GM19023 (cell line): Measurements from ENCODE around the gene POLR1G.

Experiments used
- ATAC-seq: cut with Tn5 transposase; IDR thresholded peaks from one replicate; pipeline ENCODE4 v1.9.1; 2021; ENCODE audit warnings: mild to moderate bottlenecking, moderate library complexity; ENCODE audit not compliant: unreplicated experiment

POLR1G gene

GRCh38 chr19:45406226-45407090 lies at the start of gene POLR1G:
TSS of gene POLR1G (plus strand) at chr19:45406644. CDS start at chr19:45406697, 53 bp downstream.
- peak; percentile 74 for ATAC-seq

- no peak for ATAC-seq
Observed at GRCh38 chr19:45356760-45357444, 49.5 kb upstream of the POLR1G start.

GRCh38 chr19:45357445-45357783 lies 49.0 kb upstream of the POLR1G start:
- no peak for ATAC-seq

DNA sequence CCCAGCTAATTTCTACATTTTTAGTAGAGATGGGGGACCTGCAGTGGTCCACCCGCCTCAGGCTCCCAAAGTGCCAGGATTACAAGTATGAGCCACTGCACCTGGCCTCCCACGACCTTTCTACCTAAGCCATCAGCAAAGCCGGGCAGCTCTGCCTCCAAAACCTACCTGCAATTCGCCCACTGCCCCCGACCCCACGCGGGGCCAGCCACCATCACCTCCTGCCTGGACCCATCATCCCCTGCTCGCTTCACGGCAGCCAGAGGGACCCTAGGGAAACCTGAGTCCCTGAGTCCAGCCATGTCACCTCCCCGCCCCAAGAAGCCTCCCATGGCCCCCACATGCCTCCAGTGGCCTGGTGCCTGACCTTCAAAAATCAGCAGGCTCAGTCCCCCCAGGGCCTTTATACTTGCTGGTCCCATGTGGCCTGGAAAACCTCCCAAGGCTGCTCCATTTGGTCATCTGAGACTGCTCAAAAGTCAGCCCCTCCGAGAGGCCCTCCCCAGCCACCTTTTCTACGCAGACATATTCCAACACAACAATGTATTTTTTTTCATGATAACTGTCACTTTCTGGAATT lies 48.1 kb upstream of the POLR1G start:
- ATAC-seq, result no peak

DNA sequence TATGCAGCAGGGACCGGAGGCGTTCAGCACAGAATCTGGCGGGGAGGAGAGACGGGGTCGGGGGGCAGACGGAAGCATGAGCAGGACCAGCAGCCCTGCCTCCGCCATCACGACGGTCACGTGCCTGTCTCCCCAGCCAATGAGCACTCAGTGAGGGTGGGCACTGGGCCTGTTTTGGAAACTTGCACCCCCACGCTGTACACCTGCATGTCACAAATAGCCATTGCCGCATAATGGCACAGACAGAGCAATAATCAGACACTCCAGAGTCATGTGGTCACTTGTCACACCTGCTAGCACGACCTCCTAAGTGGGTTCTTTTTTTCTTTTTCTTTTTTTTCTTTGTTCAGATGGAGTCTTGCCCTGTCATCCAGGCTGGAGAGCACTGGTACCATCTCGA lies 44.8 kb upstream of the POLR1G start:
- no peak for ATAC-seq

- ATAC-seq, result no peak
Observed at GRCh38 chr19:45362291-45362690, 44.2 kb upstream of the POLR1G start.

DNA sequence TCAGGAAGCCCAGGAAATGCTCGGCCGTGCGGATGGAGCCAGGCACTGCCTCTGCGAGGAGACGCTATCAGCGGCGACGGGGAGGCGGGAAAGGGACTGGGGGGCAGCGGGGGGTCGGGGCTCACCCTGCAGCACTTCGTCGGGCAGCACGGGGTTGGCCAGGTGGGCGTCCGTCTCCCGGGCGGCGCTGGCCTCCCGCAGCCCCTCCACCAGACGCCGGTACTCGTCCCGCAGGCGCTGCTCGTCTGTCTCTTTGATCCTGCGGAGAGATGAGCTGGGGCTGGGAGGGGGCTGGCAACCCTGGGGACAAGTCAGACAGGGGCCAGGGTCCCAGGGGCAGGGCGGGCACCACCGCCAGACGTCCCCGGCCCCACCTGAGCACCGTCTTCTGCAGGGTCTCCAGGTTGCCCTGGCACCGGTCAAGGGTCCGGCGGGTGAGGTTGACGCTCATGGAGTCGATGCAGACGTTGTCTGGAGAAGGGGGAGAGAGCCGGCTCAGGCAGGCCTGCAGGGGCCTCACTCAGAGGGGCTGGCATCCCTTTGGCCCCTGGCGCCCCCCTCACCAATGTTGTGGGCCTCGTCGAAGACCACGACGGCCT lies 42.5 kb upstream of the POLR1G start:
- ATAC-seq, result no peak

GRCh38 chr19:45364696-45365095 lies 41.7 kb upstream of the POLR1G start:
- ATAC-seq, result no peak

DNA sequence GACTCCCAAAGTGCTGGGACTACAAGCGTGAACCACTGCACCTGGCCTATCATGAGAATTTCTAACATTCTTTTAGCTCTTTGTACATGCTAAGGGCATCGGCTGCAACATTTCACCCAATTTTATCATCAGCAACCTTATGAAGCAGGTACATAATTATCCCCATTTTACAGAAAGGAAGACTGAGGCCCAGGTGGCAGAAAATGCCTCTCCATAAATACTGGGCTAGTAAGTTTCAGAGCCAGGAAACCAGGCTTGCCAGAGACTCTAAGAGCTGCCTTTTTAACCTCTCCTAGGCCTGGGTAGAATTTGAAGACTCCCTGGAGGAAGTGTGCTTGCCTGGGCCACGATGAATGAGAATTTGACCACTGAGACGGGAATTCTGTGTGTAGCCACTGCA lies 38.3 kb upstream of the POLR1G start:
- ATAC-seq, result no peak

DNA sequence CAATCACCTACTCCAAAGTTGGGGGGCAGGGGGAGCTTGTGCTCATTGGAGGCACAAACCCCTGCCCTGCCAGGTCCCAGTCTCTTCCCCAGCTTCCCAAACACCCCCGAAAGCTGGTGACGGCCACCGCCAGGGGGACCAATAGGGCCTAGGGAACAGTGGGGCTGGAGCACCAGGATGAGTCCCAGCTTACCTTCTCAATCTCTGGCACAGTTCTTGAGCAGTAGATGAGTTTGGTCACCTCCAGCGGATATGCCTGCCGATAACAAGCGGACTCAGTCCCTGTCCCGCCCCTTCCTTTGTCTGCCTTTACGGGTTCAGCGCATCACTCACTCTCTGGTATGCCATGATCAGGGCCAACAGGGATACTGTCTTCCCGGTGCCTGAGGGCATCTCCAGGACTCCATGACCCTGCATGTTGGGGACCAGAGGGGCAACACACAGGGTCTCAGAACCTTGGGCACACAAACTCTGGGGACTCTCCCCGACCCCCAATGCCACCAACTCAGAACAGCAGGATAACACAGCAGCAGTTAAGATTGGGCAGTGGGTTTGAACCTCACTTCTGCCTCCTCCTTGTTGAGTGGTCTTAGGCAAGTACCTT lies 37.6 kb upstream of the POLR1G start:
- no peak for ATAC-seq

- peak; percentile 92 for ATAC-seq
Observed at GRCh38 chr19:45370410-45371204, 35.8 kb upstream of the POLR1G start, which contains the start of gene ERCC2. TSS of gene ERCC2 (minus strand) at chr19:45370573. CDS start at chr19:45370540, 33 bp downstream.

GRCh38 chr19:45376045-45376724 lies 30.3 kb upstream of the POLR1G start:
- ATAC-seq, result no peak

GRCh38 chr19:45380107-45380506 lies 26.3 kb upstream of the POLR1G start:
- no peak for ATAC-seq

DNA sequence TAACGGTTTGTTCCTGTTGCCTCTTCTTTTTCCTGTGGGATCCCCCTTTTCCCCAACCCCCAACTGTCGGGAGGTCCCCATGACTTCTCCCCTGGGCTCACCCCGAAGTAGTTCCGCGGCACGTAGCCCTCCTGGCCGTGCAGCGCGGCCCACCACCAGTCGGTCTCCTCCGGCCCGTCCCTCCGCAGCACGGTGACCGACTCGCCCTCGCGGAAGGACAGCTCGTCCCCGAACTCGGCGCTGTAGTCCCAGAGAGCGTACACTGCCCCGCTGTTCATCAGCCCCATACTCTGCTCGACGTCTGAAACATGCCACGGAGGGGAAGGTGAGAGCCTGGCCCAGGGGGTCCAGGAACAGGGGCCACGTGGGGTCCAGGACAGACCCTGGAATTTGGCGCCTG lies 24.0 kb upstream of the POLR1G start:
- ATAC-seq, result no peak

DNA sequence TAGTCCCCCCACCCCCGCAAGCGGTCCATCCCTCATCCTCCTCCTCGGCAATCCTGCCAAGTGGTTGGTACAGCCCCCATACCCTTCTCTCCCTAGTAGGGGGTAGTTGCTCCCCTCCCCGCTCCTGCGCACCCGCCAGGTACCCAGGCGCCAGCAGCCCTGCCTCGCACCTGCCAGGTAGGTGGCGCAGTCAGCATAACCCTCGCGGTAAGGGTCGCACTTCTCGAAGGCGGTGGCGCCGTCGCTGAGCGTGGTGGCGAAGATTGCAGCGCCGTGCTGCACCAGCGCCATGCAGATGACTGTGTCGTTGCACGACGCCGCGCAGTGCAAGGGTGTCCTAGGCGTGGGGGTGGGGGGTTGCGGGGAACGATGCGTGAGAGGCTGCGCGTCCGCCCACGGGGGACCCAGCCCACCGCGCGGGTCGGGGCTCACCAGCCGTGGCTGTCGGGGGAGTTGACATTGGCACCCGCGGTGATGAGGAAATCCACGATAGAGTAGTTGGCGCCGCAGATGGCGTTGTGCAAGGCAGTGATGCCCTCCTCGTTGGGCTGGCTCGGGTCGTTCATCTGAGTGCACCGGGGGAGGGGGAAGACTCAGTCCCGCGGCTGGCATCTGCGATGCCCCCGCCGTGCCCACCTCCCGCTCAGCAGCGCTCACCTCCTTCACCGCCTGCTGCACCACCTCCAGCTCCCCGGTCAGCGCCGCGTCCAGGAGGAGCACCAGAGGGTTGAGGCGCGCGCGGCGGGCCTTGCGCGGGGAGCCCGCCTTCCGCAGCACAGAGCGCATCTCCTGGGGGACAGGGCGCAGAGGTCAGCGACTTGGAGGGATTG lies 20.8 kb upstream of the POLR1G start:
- no peak for ATAC-seq

DNA sequence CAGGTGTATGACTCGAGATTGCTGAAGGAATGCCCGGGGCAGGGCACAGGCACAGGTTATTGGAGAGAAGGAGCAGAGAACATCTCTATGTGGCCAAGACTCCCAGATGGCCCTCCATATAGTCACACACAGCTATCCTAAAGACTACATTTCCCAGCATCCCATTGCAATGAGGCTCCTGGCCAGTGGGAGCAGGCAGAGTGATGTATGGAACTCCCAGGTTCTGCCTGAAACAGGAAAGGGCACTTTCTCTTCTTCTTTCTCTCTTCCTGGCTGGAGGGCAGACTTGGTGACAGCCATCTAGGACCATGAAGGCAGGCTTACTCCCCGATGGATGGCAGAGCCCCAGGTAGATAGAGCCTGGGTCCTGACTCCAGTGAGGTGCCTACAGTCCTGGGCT lies 15.1 kb upstream of the POLR1G start:
- no peak for ATAC-seq

- ATAC-seq, result no peak
Observed at GRCh38 chr19:45391871-45392665, 14.4 kb upstream of the POLR1G start.
